ENCODE measurements around the gene GABRG3.

The GABRG3 gene

GRCh38 chr15:27219636-27220035 lies 248.7 kb downstream of the GABRG3 start:
- no peak for TF ChIP-seq TAF1 (IDR thresholded peaks at IDR 0.05; ENCODE audit: borderline replicate concordance, insufficient read depth, low read length)
- no peak for TF ChIP-seq POLR2AphosphoS5 (IDR thresholded peaks at IDR 0.05; ENCODE audit: low read depth, low read length)
- TF ChIP-seq SIN3A (IDR thresholded peaks at IDR 0.05; ENCODE audit: borderline replicate concordance, insufficient read depth, low read length) = no peak

GRCh38 chr15:27220199-27220598 lies 249.2 kb downstream of the GABRG3 start:
- no peak for TF ChIP-seq SIN3A (IDR thresholded peaks at IDR 0.05; ENCODE audit: borderline replicate concordance, insufficient read depth, low read length)
- no peak for TF ChIP-seq TAF1 (IDR thresholded peaks at IDR 0.05; ENCODE audit: borderline replicate concordance, insufficient read depth, low read length)
- TF ChIP-seq FOXP2 (optimal IDR thresholded peaks at IDR 0.05; ENCODE audit: borderline replicate concordance, extremely low read depth, extremely low read length, insufficient read depth) = no peak
- TF ChIP-seq REST (IDR thresholded peaks at IDR 0.05; ENCODE audit: insufficient read depth in 1 of 2, low read depth in 2 of 2, low read length in 2 of 2) = no peak

- TF ChIP-seq TAF1 (IDR thresholded peaks at IDR 0.05; ENCODE audit: borderline replicate concordance, insufficient read depth, low read length) = no peak
These were observed 251.5 kb downstream of the GABRG3 start for GRCh38 chr15:27222479-27222878.

GRCh38 chr15:27223179-27223578 lies 252.2 kb downstream of the GABRG3 start:
- TF ChIP-seq REST (IDR thresholded peaks at IDR 0.05; ENCODE audit: insufficient read depth in 1 of 2, low read depth in 2 of 2, low read length in 2 of 2) = no peak
- no peak for TF ChIP-seq FOXP2 (optimal IDR thresholded peaks at IDR 0.05; ENCODE audit: borderline replicate concordance, extremely low read depth, extremely low read length, insufficient read depth)
- TF ChIP-seq POLR2AphosphoS5 (IDR thresholded peaks at IDR 0.05; ENCODE audit: low read depth, low read length) = no peak
- TF ChIP-seq SIN3A (IDR thresholded peaks at IDR 0.05; ENCODE audit: borderline replicate concordance, insufficient read depth, low read length) = no peak

- no peak for TF ChIP-seq FOXP2 (optimal IDR thresholded peaks at IDR 0.05; ENCODE audit: borderline replicate concordance, extremely low read depth, extremely low read length, insufficient read depth)
- TF ChIP-seq SIN3A (IDR thresholded peaks at IDR 0.05; ENCODE audit: borderline replicate concordance, insufficient read depth, low read length) = no peak
- TF ChIP-seq TAF1 (IDR thresholded peaks at IDR 0.05; ENCODE audit: borderline replicate concordance, insufficient read depth, low read length) = no peak
- TF ChIP-seq REST (IDR thresholded peaks at IDR 0.05; ENCODE audit: insufficient read depth in 1 of 2, low read depth in 2 of 2, low read length in 2 of 2) = no peak
- no peak for TF ChIP-seq POLR2AphosphoS5 (IDR thresholded peaks at IDR 0.05; ENCODE audit: low read depth, low read length)
These were observed 260.8 kb downstream of the GABRG3 start for GRCh38 chr15:27231811-27232210.

GRCh38 chr15:27232876-27233275 lies 261.9 kb downstream of the GABRG3 start:
- TF ChIP-seq REST (IDR thresholded peaks at IDR 0.05; ENCODE audit: insufficient read depth in 1 of 2, low read depth in 2 of 2, low read length in 2 of 2) = no peak
- no peak for TF ChIP-seq POLR2AphosphoS5 (IDR thresholded peaks at IDR 0.05; ENCODE audit: low read depth, low read length)
- no peak for TF ChIP-seq TAF1 (IDR thresholded peaks at IDR 0.05; ENCODE audit: borderline replicate concordance, insufficient read depth, low read length)
- TF ChIP-seq FOXP2 (optimal IDR thresholded peaks at IDR 0.05; ENCODE audit: borderline replicate concordance, extremely low read depth, extremely low read length, insufficient read depth) = no peak
- no peak for TF ChIP-seq SIN3A (IDR thresholded peaks at IDR 0.05; ENCODE audit: borderline replicate concordance, insufficient read depth, low read length)

Data from PFSK-1 (cell line).